GM18873 (cell line): ENCODE measurements around the gene MCM5.
"Not testable (repeated sequence)": the region's sequence is repeated elsewhere in the genome, so short reads cannot be mapped to it uniquely, and the experiment has no call there.

ENCODE experiments used
- ATAC-seq: cut with Tn5 transposase; IDR thresholded peaks from one replicate; pipeline ENCODE4 v1.9.1; 2021; ENCODE audit warnings: mild to moderate bottlenecking, moderate library complexity, moderate number of reproducible peaks; ENCODE audit not compliant: unreplicated experiment, low FRiP score

Gene MCM5

DNA sequence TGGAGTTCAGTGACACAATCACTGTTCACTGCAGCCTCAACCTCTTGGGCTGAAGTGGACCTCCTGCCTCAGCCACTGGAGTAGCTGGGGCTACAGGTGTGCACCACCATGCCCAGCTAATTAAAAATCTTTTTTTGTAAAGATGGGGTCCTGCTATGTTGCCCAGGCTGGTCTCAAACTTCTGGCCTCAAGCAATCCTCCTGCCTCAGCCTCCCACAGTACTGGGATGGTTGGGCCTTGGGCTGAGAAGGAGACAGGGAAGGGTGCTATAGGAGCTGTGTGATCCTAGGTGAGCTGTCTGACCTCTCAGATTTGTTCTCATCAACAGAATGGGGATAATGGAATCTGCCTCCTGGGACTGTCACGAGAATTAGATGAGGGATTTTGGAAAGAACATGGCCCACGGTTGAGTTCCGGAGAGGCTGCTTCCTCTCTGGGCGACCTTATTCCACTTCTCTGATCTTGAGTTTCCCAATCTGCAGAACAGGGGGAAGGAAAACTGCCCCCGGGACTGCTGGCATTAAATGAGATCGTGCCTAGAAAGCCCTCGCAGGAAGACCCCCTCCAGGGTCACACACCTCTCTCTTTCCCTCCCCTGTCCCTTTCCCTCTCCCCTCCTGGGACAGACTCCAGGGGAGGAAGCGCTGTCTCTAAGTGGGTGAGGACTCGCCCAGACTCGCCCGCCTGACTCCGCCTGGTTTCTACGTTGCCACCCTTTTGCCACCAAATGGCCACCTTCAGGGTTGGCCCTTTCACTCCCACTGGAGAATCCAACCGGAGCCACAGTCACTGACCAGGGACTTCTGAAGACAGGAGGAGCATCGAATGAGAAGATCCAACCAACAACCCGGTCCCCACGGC is 50.1 kb downstream of the MCM5 start:
- ATAC-seq = no peak

DNA sequence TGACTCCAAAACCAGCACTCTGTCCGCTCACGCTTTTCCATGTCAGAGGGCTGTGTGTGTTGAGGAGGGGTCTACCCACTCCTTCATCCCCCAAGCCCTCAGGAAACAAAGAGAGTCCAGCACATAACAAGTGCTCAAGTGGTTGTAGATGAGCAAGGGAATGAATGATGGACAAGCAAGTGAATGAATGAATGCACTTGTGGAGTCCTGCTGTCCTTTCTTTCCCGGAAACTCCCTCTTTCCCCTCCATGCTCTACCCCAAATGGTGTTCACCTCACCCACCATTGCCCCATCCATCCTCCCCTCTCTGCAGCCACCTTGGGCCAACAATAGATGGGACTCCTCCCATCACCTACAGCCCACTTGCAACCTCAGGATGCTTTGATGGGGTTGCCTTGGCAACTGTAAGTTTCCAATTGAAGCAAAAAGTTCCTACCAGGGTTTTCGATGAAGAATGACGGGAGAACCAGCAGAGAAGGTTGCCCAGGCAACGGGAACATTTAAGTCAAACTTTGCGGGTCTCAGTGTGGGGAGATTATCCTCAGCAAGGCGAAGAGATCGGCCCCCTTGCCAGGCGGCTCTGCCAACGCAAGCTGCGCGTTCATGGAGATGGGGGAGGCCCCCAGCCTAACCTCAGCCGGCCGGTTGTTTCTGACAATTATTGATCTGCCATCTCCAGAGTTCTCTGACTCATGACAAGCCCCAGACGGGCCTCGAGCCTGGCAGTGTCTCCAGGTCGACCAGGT is 51.1 kb downstream of the MCM5 start:
- ATAC-seq = no peak

DNA sequence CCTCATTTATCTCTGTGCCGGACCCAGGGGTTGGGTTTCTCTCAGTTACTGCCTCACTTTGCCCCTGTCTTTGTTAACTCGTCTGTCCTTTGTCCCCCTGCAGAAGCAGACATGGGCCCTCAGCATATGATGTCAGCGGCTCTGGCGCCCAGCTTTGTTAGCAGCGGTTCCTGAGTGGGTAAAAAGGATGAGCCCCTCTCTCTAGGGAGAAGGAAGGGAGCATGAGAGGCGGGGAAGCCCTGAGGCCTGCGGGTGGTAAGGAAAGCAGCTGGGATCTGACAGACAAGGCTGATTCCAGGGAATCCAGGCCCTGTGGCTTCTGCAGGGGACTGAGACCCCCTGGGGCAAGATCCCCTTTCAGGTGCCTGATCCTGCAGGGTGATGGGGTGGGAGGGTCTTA is 51.7 kb downstream of the MCM5 start:
- no peak for ATAC-seq

DNA sequence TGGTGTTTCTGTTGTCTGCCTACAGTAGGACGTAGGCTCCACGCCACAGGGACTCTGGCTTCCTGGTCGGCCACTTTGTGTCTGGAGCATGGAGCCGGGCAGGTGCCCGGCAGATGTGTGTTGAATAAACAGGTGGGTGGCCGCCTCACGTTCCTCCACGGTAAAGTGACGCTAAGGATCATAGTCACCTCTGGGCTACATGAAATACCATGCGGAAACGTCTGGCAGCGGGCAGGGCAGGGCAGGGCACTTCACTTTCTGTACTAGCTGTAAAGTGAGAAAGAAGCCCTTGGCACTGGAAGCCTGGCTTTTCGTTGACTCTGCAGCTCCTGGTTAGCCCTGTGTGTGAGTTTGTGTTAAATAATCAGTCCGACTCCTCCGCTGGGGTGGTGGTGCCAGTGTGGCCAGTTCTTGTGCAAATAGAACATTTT is 52.4 kb downstream of the MCM5 start:
- no peak for ATAC-seq

DNA sequence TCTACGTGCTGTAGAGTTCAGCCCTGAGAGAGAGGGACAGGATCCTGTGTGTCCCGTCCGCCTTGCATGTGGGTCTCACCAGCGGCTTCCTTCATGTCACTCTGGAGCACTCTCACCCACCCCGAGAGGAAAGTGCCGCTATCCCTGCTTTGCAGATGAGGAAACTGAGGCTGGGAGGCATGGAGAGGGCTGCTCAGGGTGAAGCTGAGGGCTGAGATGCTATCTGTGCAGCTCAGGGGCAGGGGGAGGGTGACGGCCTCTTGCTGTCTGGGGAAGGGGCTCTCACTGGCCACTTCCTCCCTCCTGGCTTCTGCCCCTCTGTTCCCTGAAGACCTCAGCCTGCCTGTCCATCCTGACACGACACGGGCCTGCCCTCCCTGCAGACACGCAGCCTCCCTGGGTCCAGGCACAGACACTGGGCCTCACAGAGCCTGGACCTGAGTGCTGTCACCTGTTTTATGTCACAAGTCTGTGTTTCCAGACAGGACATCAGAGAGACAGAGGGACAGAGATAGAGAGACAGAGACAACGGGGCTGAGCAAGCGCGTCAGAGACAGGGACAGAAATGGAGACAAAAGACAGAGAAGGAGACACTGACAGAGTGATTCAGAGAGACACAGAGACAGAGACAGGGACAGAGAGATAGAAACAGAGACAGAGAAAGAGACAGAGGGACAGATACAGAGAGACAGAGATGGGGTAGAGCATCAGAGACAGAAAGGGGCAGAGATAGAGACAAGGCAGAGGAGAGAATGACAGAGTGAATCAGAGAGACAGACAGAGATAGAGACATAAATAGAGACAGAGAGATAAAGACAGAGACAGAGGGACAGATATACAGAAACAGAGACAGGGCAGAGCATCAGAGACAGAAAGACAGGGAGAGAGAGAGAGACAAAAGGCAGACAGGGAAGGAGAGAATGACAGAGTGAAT is 53.1 kb downstream of the MCM5 start:
- no peak for ATAC-seq

DNA sequence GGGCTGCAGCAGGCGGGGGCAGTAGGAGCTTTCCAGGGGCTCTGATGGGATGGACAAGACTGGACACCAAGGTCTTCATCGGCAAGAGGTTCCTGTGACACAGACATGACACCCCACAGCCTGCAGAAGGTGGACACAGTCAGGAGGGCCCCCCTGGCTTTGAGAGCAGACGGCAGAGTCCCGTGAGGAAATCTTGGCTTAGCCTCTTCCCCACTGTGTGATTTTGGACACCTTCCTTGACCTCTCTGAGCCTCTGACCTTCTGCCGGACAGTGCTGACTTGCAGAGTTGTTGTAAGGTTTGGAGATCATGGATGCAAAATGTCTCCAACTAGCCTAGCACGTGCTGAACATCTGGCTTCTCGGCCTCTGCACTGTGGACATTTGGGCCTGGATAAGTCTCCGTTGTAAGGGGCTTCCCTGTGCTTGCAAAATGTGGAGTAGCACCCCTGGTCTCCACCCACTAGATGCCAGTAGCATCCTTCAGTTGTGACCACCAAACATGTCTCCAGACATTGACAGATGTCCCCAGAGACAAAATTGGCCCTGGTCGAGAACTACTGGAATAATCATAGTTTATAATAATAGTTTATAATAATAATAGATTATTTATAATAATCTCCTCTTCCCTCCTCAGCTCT is 54.6 kb downstream of the MCM5 start:
- no peak for ATAC-seq

- ATAC-seq = no peak
Measured at GRCh38 chr22:35455529-35455928, 55.6 kb downstream of the MCM5 start.

- ATAC-seq = no peak
Measured at GRCh38 chr22:35456757-35457156, 56.8 kb downstream of the MCM5 start.

- ATAC-seq = no peak
Measured at GRCh38 chr22:35457729-35458546, 58.0 kb downstream of the MCM5 start.

DNA sequence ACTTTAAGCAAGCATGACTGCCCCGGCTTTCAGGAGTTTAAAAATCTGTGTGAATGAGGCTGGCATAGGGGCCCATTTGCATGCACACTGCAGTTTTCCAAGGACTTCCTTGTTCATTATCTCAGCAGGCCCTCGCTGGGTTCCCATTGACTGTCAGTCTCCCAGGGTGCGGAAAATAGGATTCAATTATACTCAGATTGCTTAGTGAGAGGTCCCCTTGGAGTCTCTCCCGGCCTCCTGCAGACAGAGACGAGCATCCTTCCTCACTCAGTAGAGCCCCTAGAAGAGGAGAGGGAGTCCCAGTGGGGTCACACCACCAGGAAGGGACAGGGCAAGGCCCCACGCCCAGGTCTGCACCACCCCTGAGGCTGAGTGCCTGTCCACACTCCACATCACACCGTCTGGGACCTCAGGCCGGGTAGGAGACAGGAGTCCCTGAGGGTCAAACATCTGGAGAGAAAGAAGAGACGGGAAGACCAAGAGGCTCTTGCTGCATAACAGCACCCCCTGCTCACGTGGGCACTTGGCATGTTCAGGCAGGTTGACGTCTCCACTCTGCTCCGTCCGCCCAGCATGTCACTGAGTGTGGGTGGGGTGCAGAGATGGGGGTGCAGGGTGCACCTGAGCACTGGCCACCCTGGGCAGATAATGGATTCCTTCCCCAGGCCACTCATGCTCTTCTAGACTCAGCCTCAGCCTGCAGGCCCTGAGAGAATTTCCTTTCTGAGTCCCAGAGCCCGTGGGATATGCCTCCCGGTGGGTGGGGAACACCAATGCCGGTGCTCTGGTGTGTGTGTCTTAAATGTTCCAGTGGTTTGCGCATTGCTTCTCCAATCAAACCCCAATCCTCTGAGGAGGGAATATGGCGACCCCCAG is 58.8 kb downstream of the MCM5 start:
- no peak for ATAC-seq

DNA sequence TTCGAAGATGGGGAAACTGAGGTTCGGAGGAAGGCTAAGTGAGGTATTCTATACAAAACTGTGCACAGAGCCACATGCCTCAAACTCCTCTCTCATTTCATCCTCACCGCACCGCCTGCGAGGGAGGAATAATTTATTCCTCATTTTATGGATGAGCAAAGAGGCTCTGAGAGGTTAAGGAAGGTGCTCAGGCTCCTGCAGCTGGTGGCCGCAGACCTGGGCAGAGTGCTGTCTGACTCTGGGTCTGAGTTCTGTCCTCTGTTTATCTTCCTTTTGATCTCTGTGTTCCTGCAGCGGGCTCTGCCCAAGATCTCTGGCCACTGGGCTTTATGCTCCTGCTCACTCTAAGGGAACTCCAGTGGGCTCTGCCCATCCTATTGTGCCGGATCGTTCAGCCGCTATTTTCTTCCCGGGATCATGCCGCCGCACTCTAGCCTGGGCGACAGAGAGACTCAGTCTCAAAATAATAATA is 59.5 kb downstream of the MCM5 start:
- ATAC-seq = no peak

- ATAC-seq = not testable (repeated sequence)
Measured at GRCh38 chr22:35459976-35460375, 60.0 kb downstream of the MCM5 start.

GRCh38 chr22:35460688-35461087 is 60.7 kb downstream of the MCM5 start:
- no peak for ATAC-seq

DNA sequence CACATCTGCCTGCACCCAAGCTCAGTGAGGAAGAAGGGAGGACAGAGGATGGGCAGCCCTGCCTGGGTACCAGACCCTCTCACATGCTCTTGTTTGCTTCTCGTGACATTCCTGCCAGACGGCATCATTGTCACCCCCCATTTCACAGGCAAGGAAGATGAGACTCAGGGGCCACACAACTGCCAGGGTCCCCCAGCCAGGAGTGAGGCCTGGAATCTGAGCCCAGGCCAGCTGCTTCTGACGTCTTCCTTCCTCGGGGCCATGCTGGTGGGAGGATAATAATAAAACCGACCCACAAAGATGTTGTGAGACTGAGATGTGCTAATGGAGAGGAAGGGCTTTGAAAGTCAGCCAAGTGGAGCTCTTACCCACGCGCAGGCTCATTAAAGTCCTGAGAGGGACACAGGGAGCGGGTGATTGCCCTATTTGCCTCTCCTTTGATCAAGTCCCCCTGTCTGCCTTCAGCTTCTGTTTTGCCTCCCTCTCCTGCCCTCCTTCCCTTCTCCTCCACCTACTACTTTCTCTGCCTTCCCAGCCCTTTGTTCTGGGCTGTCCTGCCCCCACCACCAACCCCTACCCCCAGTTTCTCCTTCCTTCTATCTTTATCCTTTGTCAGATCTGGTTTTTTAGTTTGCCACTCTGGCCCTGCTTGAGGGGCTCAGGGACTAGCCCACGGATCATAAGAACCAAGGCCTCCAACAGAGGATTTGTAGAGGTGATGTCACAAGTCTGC is 62.7 kb downstream of the MCM5 start:
- no peak for ATAC-seq

- no peak for ATAC-seq
Measured at GRCh38 chr22:35463231-35463933, 63.4 kb downstream of the MCM5 start.

DNA sequence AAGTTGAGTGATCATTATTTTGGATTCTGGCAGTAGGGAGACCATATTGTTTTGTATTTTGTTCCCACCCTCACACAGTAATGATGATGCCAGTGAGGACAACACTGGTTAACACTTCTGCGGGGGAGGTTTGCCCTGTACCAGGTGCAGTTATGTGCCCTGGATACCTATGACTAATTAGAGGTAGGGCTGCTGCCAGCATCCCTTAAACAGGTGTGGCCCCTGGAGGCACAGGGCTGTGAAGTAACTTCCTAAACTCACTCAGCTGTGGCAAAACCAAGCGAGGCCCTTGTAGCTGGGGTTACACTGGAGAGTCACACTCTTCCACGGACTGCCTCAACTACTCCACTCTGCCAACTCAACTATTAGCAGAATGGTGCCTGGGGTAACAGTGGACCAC is 64.5 kb downstream of the MCM5 start:
- no peak for ATAC-seq

DNA sequence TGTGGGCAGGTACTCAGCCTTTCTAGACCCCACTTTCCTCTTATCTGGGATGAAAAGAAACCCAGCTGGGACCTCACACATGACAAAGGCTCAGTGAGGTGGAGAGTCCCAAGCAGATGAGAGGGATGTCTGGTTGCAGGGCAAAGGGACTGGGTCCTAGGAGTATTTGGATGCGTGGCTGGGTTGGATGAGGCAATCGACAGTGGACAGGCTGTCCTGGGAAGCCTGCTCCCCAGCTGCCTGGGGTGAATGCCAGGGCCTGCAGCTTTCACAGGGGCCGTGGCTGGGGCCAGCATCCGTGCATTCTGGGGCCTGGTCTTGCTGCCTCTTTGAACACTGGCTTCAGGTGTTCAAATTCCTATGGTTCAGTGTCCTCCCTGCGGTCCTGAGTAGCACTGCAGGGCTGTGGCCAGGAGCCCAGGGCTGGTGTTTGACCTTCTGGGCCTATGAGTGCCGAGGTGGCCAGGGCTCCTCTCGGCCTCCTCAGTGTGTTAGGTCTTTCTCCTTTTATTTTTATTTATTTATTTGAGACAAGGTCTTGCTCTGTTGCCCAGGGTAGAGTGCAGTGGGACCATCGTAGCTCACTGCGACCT is 65.3 kb downstream of the MCM5 start:
- no peak for ATAC-seq
